HG02840 (cell line): ENCODE results near the gene C2orf76.
"Not testable (repeated sequence)": the region's sequence is repeated elsewhere in the genome, so short reads cannot be mapped to it uniquely, and the experiment has no call there.

Experiments used
- ATAC-seq: cut with Tn5 transposase; IDR thresholded peaks from one replicate; pipeline ENCODE4 v1.9.1; 2021; ENCODE audit warnings: mild to moderate bottlenecking, moderate library complexity, moderate number of reproducible peaks; ENCODE audit not compliant: unreplicated experiment, low FRiP score

C2orf76 gene

DNA sequence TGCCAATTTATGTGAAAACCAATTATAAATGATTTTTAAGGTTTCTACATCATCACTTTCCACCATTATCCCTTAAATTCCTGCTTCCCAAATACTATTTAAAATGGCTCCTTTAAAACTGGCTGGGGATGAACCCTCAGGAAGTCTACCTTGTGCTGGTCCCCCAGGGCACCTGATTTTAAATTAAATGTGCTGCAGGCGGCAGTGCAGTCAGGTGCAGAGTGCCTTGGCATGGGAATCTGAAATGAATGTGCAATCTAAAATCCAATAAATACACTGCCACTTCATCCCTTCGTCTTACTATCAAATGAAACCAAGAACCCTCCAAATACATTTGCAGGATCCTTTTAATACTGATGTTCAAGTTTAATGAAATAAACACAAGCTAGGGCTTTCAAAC is 61.8 kb downstream of the C2orf76 start:
- ATAC-seq: no peak

DNA sequence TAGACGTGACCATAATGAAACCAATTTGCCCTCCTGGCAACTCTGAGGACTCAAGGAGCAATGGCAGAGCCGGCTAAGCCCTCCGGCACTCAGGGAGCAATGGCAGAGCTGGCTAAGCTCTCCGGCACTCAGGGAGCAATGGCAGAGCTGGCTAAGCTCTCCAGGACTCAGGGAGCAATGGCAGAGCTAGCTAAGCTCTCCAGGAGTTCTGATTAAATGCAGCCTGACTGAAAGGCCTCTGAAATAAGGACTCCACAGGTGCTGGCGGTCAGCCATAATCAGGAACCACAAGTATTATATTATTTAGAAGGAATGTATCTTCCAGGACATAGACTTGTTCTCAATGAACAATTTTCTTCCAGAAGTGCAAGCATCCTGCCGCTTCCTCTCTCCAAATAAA is 65.2 kb downstream of the C2orf76 start:
- no peak for ATAC-seq

DNA sequence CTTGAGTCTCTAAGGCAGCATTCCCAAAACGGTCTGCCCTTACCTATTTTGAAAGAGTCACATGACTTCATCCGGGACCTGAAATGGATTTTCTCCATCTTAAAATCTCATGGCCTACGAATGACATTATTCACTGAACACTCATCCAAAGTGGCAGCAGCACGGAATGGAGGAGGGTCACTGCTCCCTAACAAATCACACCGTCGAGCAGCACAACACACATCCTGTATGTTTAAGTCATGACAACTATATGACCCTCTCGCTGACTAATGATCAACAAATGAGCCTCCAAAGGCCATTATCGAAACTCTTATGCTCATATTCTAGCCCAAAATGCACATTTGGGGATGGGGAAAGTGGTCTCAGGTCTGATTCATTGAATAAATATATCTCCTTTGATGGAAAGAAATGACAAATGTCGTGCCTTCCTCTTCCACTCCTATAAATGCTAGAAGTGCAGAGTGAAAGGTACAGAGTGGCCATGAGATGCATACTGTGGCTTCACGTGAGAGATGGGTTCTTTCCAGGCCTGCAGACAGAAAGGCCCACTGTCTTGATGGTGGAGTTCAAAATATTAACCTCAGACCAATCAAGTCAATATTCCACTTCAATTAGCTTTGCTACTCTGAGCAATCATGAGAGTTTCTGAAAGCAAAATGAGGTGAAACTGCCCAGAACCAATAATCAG is 70.8 kb downstream of the C2orf76 start:
- ATAC-seq: no peak

DNA sequence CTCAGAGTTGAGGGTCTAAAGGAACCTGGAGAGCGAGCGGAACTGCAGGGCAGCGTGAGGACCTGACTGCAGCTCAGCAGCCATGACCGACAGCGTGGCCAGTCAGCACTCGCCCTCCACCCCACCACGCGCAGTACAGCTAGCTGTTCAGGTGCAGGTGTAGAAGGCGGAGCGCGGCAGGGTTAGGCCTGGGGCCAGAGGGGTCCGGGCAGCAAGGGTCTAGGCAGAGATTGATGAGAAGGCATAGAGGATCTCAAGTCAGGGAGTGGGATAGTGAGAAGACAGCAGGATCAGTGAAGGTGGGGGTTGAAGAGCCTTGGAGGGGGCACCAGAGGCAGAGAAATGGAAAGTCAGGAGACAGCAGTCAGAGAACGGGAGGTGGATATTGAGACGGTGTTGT is 72.0 kb downstream of the C2orf76 start:
- ATAC-seq: no peak

DNA sequence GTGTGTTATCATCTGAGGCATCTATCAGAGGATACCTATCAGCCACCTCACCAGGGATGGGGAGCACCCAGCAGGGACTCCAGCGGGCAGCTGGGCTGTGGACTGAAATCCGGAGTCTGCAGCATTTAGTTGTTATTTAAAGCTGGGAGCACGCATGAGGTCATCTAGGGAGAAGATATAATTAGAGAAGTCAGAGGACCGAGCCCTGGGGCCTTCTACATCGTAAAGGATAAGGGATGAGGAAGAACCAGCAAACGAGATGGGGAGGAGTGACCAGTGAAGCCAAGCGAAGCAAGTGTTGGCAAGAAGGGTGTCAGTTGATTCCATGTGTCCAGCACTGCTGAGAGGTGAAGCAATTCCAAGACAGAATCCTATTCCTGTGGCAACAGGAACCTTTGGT is 72.7 kb downstream of the C2orf76 start:
- ATAC-seq: no peak

DNA sequence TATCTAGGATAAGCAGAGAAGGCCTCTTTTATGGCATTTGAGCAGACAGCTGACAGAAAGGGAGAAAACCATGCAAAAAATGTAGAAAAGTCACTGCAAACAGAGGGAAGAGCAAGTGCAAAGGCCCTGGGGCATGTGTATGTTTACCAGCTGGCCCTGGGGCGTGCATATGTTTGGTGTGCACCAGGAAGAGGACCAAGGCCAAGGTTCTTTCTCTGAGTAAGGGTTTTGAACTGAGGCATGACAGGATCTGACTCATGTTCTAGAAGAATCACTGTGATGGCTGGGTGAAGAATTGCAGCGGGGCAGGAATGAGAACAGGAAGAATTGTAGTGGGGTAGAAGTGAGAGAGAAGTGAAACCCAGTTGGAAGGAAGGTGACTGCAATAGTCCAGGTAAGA is 73.4 kb downstream of the C2orf76 start:
- ATAC-seq: no peak

DNA sequence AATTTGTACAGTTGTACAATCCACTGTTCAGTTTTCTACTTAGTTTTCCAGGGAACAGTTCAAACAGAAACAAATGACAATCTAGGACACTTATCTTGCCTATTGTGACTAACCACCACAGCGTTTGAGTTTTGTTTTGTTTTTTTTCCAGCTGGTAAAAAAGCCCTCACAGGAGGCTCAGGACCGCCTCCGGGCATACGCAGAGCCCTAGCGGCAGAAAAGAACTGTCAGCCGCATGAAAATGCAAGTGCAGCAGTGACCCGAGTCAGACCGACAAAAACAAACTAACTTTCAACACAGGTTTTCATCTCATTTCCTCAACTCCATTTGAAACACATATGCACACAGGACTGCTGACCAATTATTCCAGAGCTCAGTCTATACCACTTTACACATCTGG is 74.4 kb downstream of the C2orf76 start:
- no peak for ATAC-seq

DNA sequence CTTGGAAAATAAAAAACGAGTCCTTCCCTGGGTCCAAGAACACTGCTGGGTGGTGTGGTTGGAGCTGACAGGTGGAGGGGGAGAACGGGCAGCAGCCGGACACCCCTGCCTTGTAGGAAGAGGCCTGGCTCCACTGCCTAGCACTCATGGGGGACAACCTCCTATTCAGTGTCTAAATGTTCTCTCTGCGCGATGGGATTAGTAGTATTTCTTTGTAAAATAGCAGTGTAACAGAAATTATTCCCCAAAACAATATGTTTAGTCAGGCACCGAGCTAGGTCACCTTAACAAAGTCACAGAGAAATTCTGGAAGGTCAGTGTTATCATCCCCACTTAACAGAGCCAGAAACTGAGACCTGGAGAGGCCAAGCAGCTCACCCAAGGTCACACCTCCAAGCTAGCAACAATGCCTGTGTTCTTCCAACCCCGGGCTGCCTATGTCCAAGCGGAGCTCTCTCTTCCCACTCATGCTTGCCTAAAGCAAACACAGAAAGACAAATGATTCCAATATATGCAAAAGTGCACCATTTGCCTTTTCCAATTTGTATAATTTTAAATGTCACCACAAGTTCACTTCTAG is 75.0 kb downstream of the C2orf76 start:
- no peak for ATAC-seq

DNA sequence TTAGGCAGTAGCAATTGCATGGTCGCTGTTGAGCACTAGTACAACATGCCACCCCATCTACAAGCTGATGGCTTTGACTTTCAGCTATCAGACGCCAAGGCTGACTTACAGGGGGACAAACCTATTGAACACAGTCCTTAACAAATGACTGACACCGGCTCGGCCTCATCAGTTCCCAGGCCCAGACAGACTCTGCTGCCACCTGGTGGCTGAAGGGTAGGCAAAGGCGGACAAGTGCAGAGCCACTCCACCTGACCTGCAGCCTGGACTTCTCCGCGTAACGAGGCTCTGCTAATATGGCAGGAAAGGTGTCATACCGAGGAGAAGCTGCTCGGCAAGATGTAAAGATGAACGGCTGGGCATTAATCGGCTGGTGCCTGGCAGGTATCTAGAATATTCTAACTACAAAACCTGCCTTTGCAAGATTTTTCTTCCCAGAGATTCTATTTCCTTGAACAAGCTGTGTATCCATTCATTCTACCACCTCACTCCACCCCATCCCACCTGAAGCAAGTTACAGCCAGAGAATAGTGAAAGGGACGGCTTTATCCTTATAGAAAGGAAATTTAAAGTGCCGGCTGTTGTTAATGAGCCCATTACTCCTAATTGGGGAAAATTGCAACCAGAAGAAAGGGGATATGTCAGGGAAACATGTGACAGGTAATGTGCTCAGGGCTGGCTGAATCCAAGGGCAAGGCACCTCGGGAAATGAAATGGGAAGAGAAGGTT is 75.6 kb downstream of the C2orf76 start:
- no peak for ATAC-seq

DNA sequence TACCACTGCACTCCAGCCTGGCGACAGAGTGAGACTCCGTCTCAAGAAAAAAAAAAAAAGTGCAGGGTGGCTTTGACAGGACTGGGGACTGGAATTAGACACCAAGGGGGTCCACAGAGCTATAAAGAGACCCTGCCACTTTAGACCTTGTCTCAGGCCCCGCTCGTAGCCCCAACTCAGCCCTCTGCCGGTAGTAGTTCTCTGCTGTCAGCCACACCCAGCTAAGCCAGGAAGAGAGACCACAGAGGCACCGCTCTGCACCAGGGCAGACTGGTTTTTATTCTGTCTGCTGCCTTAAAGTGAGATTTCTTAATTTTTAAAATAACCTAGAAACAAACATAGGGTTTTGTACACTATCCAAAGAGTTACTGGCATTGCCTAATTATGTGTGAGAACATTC is 77.0 kb downstream of the C2orf76 start:
- ATAC-seq: no peak

DNA sequence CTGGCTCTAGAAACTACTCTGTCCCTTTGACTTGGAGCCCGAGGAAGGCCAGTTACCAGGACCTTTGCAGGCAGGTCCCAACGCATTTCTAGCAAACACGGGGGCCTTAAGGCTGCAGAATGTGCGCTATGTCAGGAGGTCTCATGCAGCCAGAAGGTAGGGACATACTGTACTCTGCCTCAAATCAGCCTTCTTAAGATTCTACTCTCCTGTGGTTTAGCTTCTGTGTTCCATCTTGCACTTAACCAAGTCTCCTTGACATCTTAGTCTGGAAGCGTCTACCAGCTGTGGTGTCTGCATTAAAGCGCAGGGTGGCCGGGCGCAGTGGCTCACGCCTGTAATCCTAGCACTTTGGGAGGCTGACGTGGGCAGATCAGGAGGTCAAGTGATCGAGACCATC is 77.5 kb downstream of the C2orf76 start:
- no peak for ATAC-seq

DNA sequence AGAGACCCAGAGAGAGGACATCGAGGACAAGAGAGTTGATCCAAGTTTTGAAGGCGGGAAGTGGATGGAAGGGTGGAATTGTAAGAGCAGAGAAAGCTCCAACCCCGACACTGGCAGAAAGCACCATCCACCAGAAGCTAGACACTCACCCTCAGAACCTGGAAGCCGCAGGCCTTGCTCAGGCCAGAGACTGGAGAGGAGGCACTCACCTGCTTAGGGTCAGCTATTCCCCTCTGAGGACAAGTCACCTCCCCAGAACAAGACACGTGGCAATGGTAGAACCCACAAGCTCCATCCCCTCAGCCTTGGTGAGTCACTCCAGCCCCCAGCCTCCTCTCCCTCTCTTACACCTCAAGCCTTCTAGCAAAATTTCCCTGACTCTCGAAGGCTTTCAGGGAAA is 78.1 kb downstream of the C2orf76 start:
- ATAC-seq: no peak

DNA sequence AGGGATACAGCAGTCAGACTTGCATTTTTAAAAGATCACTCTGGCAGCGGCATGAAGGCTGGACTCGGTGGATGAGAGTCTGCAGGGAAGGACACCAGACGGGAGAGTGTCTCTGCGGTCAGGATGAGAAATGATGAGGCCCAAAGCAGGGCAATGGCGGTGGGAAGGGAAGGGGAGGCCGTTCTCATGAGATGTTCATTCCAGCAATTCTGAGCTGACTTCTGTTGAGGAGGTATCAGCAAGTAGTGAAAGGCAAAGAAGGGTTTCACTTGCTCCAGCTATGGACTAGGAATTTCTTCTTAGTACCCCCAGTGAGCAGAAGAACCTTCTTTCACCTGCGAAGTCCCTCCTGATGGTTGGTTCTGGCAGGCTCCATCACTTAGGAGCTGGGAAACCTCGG is 80.0 kb downstream of the C2orf76 start:
- no peak for ATAC-seq

DNA sequence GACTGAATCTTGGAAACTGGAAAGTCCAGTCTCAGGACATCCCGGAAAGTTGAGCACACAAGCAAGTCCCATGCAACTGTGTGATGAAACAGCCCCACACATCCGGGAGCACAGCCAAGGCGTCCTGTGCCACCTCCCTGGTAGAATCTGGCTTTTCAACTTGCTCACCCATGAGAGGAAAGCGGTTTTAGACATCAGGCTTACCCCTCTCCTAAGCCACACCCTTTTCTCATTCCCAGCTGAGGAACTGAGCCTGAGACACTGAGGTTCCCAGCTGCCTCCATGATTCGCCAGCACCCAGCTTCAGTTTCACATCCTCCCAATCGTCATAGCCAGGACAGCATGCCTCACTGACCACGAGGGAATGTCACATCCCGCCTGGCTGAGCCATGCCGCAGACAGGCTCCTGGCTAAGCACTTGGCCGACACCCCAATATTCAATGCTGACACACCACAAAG is 82.7 kb downstream of the C2orf76 start:
- no peak for ATAC-seq

DNA sequence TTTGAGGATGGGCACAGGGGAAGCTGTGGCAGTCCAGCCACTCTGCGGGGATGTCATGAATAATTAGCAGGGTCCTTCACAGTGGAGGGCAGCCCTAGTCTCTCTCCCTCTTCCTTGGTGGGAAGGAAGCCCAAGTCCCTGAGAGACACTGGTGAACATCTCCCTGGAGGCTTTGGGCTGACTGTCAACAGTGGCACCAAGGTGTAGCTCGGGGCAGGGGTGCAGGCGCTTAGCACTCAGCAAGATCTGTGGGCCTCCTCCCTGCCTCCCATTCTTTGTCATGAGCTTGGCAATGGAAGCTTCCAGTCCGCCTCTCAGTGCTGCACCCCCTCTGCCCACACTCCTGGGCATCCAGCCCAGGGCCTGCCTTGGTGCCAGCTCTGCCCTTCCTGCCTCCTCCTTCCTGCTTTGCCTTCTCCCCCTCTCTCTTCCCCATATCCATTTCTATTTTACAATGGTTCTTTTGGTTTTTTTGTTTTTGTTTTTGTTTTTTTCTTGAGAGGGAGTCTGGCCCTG is 83.6 kb downstream of the C2orf76 start:
- ATAC-seq: no peak

DNA sequence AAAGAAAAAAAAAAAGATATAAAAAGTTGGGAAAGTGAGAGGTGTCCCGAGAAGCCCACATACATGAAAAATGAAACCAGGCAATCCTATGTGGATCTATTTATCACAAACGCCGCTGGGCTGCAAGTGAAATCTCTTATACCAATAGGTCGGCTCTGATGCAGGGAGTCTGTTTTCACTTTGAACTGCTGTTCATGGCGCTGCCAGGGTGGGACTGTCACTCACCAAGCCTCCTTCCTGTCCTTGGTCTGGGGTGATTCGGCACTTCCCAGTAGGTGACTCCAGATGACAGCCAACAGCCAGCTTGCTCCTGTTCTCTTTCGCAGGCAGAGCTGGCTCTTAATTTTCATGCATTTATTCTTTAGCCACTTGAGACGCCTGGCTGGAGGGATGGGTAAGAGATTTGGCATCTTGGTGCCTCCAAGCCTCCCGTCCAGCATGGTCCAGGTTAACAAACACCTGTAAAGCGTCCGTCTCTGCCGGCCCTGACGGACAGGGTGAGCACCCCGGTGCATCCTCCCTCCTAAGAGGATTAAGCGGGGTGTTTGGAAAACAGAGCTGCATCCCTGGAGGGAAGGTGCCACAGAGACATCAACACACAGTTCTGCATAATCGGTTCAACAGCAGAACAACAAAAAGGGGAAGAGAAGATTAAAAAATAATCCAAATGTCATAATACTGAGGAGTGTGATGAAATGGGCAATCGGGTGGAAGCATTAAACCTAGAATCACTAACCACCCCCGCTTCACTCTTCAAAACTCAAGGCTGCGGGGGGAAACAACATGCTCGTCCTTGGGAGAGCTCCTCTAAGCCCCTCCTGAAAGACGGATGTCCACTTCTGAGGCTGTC is 84.3 kb downstream of the C2orf76 start:
- no peak for ATAC-seq

DNA sequence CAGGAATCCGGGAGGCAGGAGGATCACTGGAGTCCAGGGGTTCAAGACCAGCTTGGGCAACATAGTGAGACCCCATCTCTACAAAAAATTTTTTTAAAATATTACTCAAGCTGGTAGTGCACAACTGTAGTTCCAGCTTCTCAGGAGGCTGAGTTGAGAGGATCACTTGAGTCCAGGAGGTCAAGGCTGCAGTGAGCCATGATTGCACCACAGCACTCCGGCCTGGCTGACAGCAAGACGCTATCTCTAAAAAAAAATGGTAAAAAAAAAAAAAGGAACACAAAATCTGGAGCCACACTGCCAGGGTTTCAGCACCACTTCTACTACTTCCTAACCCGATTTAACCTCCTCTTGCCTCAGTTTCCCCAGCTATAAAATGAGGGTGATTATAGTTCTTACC is 86.0 kb downstream of the C2orf76 start:
- ATAC-seq: no peak

DNA sequence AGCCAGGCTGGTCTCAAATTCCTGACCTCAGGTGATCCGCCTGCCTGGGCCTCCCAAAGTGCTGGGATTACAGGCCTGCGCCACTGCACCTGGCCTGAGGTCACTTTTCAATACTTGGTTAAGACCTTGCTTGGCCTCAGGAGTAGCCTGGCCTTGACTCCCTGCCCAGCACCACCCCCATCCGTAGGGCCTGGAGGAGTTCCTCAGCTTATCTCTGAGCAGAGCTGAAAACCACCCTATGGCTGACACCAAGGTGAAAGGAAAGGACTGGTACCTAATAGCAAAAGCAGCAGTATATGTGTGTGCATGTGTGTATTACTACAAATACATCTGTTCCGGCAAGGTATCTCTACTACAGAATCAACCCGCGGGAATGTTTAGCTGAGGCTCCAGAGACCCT is 87.0 kb downstream of the C2orf76 start:
- no peak for ATAC-seq

DNA sequence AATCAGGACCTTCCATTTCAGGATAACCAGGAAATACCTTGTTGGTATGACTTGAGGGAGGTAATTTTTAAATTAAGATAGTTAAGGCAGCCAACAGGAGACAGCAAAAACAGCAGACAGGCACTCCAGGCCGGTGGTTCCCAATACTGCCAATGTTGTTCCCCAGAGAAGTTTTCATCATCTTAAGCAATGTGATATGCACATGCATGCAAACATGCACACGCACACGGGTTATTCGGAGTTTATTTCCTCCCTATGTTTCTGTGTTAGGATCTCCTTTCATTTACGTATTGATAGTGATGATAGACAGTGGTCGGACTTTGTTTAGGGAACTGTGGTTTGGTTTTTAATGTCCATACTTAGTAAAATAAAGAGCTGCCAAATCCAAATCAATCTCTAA is 87.7 kb downstream of the C2orf76 start:
- no peak for ATAC-seq

DNA sequence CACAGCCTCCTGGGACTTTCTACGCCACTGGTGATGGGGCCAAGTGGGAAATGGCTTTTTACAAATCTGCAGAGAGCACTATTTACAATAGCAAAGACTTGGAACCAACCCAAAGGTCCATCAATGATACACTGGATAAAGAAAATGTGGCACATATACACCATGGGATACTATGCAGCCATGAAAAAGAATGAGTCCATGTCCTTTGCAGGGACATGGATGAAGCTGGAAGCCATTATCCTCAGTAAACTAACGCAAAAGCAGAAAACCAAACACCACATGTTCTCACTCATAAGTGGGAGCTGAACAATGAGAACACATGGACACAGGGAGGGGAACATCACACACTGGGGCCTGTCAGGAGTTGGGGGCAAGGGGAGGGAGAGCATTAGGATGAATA is 88.2 kb downstream of the C2orf76 start:
- not testable (repeated sequence) for ATAC-seq

DNA sequence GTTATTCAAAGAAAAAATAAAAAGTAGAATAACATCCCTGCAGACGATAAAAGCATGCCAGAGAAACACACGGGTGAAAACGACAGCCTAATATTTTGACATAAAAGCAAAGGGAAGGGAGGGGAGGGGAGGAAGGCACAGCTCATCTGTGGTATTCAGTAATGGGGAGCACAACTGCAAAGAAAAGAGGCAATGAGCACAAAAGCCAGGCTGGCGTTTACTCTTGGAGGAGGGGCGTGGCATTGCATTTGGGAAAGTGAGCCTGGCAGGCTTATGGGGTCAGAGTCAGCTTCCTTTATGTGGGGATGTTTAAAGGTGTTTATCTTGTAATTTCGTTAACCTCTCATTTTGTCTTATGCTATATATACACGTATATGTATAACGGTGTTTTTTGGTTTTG is 89.8 kb downstream of the C2orf76 start:
- ATAC-seq: no peak
